Fibroblast of upper back skin (primary cell): Measurements from ENCODE around the gene KIF26B.
"Not testable (repeated sequence)": the region's sequence is repeated elsewhere in the genome, so short reads cannot be mapped to it uniquely, and the experiment has no call there.

Experiments
- DNase-seq: peaks from one replicate; pipeline ENCODE4 v3.0.0-alpha.2; 2013

The KIF26B gene

GRCh38 chr1:245717611-245718010 lies 562.8 kb downstream of the KIF26B start:
- DNase-seq = peak; percentile 18

DNA sequence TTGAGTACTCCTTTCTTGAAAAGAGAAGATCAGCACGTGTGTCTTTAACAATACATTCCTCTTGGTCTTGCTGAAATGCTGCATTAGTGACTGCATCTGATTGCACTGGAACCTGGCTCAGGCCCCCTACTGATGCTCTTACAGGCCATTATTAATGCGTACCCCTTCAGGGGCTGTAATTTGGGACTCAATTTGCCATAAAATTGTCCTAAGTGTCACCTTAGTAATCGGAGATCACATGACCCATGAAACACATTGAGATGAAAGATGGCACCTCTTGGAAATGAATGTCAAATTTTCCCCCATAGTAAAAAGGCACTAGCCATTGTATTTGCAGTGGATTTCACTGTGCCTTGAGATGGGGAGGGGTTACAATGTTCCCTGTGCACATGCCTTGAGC lies 563.3 kb downstream of the KIF26B start:
- no peak for DNase-seq

- no peak for DNase-seq
Measured at GRCh38 chr1:245718951-245719350, 564.2 kb downstream of the KIF26B start.

- no peak for DNase-seq
Measured at GRCh38 chr1:245721488-245721887, 566.7 kb downstream of the KIF26B start.

DNA sequence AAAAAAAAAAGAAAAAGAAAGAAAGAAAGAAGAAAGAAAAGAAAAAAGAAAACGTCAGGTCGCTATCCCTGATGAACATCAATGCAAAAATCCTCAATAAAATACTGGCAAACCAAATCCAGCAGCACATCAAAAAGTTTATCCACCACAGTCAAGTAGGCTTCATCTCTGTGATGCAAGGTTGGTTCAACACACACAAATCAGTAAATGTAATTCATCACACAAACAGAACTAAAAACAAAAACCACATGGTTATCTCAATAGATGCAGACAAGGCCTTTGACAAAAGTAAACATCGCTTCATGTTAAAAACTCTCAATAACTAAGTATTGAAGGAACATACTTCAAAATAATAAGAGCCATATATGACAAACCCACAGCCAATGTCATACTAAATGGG lies 573.2 kb downstream of the KIF26B start:
- not testable (repeated sequence) for DNase-seq

DNA sequence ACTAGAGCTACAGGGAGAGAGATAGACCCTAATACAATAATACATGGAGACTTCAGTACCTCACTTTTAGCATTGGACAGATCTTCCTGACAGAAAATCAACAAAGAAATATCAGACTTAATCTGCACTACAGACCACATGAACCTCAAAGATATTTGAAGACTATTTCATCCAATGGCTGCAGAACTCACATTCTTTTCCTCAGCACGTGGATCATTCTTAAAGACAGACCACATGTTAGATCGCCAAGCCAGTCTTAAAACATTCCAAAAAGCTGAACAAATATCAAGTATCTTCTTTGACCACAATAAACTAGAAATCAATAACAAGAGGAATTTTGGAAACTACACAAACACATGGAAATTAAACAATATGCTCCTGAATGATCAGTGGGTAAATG lies 576.0 kb downstream of the KIF26B start:
- peak; percentile 68 for DNase-seq

DNA sequence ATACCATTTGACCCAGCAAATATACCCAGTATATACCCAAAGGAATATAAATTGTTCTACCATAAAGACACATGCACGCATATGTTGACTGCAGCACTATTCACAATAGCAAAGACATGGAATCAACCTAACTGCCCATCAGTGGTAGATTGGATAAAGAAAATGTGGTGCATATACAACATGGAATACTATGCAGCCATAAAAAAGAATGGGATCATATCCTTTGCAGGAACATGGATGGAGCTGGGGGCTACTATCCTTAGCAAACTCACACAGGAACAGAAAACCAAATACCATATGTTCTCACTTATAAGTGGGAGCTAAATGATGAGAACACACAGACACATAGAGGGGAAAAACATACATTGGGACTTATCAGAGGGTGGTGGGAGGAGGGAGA lies 585.6 kb downstream of the KIF26B start:
- not testable (repeated sequence) for DNase-seq

GRCh38 chr1:245742896-245743295 lies 588.1 kb downstream of the KIF26B start:
- DNase-seq = peak; percentile 98

GRCh38 chr1:245748240-245748639 lies 593.5 kb downstream of the KIF26B start:
- DNase-seq = peak; percentile 44

GRCh38 chr1:245748646-245749045 lies 593.9 kb downstream of the KIF26B start:
- peak; percentile 35 for DNase-seq

GRCh38 chr1:245749053-245749452 lies 594.3 kb downstream of the KIF26B start:
- DNase-seq = no peak

DNA sequence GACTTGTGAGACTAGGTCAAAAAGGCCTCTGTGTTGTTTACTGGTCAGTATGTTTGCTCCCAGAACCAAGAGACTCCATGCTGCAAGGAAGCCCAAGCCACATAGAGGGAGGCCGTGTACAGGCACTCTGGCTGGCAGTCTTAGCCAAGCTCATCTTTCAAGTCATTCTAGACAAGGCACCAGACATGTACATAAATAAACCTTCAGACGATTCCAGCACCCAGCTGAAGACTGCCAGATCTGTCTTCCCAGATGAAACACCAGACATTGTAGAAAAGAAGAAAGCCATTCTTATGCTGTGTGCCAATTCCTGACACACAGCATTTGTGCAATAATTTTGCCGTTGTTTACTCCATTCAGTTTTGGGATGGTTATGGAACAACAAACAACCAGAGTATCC lies 595.5 kb downstream of the KIF26B start:
- DNase-seq = peak; percentile 23

DNA sequence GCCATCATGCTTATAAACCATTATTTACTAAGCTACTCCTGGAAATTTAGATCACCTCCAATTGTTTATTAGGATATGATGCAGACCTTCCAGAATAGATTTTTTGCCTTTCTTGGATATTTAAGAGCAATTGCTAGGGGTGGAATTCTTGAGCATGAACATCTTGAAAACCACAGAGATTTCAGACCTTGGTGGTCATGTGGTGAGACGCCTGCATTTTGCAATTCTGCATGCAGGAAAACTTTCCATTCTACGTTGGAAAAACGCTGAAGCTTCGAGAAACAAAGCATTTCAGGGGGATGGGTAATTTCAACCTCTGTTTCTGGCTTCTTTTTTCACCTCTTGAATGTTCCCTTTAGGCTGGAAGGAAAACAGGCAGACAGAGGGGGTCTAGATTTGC lies 596.3 kb downstream of the KIF26B start:
- peak; percentile 96 for DNase-seq

GRCh38 chr1:245751726-245752470 lies 597.1 kb downstream of the KIF26B start:
- DNase-seq = peak; percentile 95

- DNase-seq = peak; percentile 61
Measured at GRCh38 chr1:245752561-245752960, 597.8 kb downstream of the KIF26B start.

- DNase-seq = no peak
Measured at GRCh38 chr1:245753807-245754206, 599.0 kb downstream of the KIF26B start.

- no peak for DNase-seq
Measured at GRCh38 chr1:245754463-245754961, 599.7 kb downstream of the KIF26B start.
